ENCODE data around the gene MB21D2.
"Not testable (repeated sequence)": the region's sequence is repeated elsewhere in the genome, so short reads cannot be mapped to it uniquely, and the experiment has no call there.

MB21D2 gene

DNA sequence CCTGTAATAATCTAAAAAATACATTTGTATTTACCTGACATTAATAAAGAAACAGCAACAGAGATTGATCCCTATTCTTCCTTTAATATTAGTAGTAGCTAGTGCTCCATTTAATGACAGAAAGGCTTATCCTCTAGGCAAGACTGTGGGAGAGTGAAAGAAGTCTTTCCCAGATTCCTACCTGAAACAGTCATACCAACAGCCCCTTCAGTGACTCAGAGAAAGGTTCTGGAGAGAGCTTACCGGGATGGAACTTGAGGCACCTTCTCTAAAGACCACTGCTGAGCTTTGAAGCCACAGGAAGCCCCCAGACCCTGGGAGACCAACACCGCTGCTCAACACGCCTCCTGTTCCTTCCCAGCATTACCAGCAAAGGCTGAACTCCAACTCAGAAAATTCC, 123.4 kb downstream of the MB21D2 start:
- no peak for DNase-seq

DNA sequence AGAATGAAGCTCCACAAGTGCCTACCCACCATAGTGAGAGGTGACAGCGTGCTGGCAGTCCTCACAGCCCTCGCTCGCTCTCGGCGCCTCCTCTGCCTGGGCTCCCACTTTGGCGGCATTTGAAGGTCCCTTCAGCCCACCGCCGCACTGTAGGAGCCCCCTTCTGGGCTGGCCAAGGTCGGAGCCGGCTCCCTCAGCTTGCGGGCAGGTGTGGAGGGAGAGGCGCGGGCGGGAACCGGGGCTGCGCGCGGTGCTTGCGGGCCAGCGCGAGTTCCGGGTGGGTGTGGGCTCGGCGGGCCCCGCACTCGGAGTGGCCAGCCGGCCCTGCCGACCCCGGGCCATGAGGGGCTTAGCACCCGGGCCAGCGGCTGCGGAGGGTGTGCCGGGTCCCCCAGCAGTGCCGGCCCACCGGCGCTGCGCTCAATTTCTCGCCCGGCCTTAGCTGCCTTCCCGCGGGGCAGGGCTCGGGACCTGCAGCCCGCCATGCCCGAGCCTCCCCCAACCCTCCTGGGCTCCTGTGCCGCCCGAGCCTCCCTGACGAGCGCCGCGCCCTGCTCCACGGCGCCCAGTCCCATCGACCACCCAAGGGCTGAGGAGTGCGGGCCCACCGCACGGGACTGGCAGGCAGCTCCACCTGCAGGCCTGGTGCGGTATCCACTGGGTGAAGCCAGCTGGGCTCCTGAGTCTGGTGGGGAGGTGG, 128.7 kb downstream of the MB21D2 start:
- DNase-seq: not testable (repeated sequence)

DNA sequence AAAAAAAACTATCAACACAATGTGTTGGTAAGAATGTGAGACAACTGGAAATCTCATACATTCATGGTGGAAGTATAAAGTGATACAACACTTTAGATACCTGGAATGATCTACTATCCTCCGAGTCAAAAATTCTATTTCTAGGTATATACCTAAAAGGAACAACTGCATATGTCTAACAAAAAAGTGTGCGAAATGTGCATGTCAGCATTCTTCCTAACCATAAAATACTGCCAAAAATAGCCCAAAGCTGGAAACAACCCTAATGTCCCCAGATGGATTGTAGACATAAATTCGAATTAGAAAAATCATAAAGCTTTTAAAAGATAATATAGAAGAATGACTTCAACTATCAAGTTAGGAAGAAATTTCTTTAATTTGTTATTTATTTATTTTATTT, 139.1 kb downstream of the MB21D2 start:
- DNase-seq: no peak

DNA sequence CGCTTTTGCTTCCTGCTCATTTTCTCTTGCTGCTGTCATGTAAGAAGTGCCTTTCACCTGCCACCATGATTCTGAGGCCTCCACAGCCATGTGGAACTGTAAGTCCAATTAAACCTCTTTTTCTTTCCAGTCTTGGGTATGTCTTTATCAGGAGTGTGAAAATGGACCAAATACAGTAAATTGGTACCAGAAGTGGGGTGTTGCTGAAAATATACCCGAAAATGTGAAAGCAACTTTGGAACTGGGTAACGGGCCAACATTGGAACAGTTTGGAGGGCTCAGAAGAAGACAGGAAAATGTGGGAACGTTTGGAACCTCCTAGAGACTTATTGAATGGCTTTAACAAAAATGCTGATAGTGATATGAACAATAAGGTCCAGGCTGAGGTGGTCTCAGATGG, 143.3 kb downstream of the MB21D2 start:
- not testable (repeated sequence) for DNase-seq

DNA sequence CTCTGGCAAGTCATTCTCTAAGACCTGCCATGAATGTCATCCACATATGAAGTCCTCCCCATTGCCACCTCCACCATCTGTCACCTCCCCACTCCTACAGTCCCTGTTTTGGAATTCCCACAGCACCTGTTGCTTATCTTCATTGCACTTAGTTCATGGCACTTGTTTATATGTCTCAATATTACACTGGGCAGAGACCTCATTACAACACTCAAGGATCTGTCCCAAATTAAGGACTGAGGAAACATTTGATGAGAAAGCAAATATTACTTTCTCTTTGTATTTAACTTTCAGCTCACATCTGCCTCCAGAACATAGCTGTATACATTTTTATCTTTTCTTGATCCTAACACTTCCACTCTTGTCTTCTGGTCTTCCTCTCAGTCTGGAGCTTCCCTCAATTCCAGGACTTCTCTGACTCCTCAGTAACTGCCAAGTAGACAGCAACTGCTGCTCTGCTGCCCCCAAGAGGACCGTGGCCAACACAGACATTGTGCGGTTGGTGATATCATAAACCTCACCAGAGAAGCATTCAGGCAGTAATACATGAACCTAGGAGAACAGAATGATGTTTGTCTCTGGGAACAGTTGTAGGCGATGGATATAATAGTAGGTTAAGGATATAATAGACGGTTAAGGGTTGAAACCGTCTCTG, 145.3 kb downstream of the MB21D2 start:
- peak in 1 of 2 experiments; percentile 1 for DNase-seq

- DNase-seq: no peak
These were observed 159.0 kb downstream of the MB21D2 start for GRCh38 chr3:192758654-192759053.

- no peak for DNase-seq
These were observed 166.5 kb downstream of the MB21D2 start for GRCh38 chr3:192751148-192751547.

DNA sequence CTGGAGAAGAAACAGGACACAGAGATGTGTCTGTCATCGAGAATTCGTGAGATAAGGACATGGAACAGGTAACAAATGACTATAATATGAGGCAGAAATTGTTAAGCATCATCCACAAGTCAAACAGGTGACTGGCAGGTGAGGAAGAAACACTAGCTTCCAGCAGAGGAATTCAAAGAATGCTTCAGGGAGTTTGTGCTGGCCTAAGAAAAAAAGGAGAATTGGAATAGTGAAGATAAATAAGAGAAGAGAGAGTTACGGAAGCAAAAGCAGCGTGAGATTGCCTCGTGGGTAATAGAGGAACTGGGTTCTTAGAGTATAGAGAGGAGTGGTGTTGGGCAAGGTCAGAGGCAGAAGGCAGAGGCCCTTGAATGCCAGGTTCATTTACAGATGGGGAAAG, 167.5 kb downstream of the MB21D2 start:
- no peak for DNase-seq

GRCh38 chr3:192747746-192748145, 169.9 kb downstream of the MB21D2 start:
- DNase-seq: no peak

- no peak for DNase-seq
These were observed 170.5 kb downstream of the MB21D2 start for GRCh38 chr3:192747145-192747544.
